GM23248 (cell line): Measurements from ENCODE around the gene GJA3. TPM values are rescaled to one million over a fixed set of nuclear protein-coding genes. Genes with fewer than 3 reads are reported as not detected.

ENCODE experiments used
- DNase-seq: peaks from one replicate; pipeline ENCODE4 v3.0.0-alpha.2; 2015
- H2AFZ ChIP-seq: fragments of 200-600 bp; sonication (generic); 2 replicates; pipeline ENCODE4 v1.6.1; 2016; ENCODE audit warnings: antibody characterized with exemption
- H3F3A ChIP-seq: fragments of 200-600 bp; sonication (generic); 2 replicates; pipeline ENCODE4 v1.6.1; 2016; ENCODE audit warnings: mild to moderate bottlenecking, antibody characterized with exemption, mixed run types; ENCODE audit not compliant: insufficient read depth
- H3K27ac ChIP-seq: fragments of 200-600 bp; sonication (generic); 2 replicates; pipeline ENCODE4 v1.5.1; 2016; ENCODE audit warnings: mild to moderate bottlenecking
- H3K27me3 ChIP-seq: fragments of 200-600 bp; sonication (generic); replicated peaks from 2 replicates; pipeline ENCODE4 v1.6.1; 2016; ENCODE audit warnings: mild to moderate bottlenecking; ENCODE audit not compliant: insufficient read depth
- H3K36me3 ChIP-seq: fragments of 200-600 bp; sonication (generic); 2 replicates; pipeline ENCODE4 v1.6.1; 2016; ENCODE audit warnings: low read depth, mild to moderate bottlenecking
- H3K4me1 ChIP-seq: fragments of 200-600 bp; sonication (generic); 2 replicates; pipeline ENCODE4 v1.6.1; 2016; ENCODE audit warnings: mild to moderate bottlenecking; ENCODE audit not compliant: insufficient read depth
- H3K4me2 ChIP-seq: fragments of 200-600 bp; sonication (generic); one replicate; pipeline ENCODE4 v1.6.1; 2016; ENCODE audit warnings: mild to moderate bottlenecking; ENCODE audit not compliant: unreplicated experiment
- H3K4me3 ChIP-seq: fragments of 200-600 bp; sonication (generic); 2 replicates; pipeline ENCODE4 v1.5.1; 2016; ENCODE audit warnings: mild to moderate bottlenecking
- H3K79me2 ChIP-seq: fragments of 200-600 bp; sonication (generic); 2 replicates; pipeline ENCODE4 v1.6.1; 2016; ENCODE audit warnings: mild to moderate bottlenecking; ENCODE audit not compliant: insufficient read depth
- H3K9ac ChIP-seq: fragments of 200-600 bp; sonication (generic); 2 replicates; pipeline ENCODE4 v1.6.1; 2016; ENCODE audit warnings: mild to moderate bottlenecking
- H3K9me2 ChIP-seq: fragments of 200-600 bp; sonication (generic); 2 replicates; pipeline ENCODE4 v1.6.1; 2016; ENCODE audit warnings: mixed run types, mild to moderate bottlenecking, moderate library complexity; ENCODE audit not compliant: insufficient read depth
- H3K9me3 ChIP-seq: fragments of 200-600 bp; sonication (generic); one replicate; pipeline ENCODE4 v1.6.1; 2017; ENCODE audit warnings: low read depth
- H4K20me1 ChIP-seq: fragments of 200-600 bp; sonication (generic); 2 replicates; pipeline ENCODE4 v1.6.0; 2016; ENCODE audit not compliant: insufficient read depth
- EZH2 ChIP-seq: fragments of 200-600 bp; sonication (generic); IDR thresholded peaks from 2 replicates; pipeline ENCODE4 v1.6.1; 2018; ENCODE audit warnings: antibody characterized with exemption, mild to moderate bottlenecking; ENCODE audit not compliant: insufficient read depth, poor library complexity, severe bottlenecking
- EZH2phosphoT487 ChIP-seq: fragments of 200-600 bp; sonication (generic); IDR thresholded peaks from 2 replicates; pipeline ENCODE4 v1.6.1; 2018; ENCODE audit warnings: antibody characterized with exemption, moderate library complexity, mild to moderate bottlenecking, low read depth; ENCODE audit not compliant: insufficient read depth
- WGBS, 2 experiments: methylation state at CpG; one replicate each; pipeline ENCODE4 v1.1.6; 2015 to 2017; ENCODE audit warnings: low lambda C conversion rate in 2 of 2, low coverage in 1 of 2; ENCODE audit errors: missing lambda C conversion rate in 2 of 2; 5-methylcytosine and 5-hydroxymethylcytosine counted together
- in situ Hi-C: fragments of 300-500 bp; cut with MboI; formaldehyde crosslinking; loops from 2 replicates; pipeline ENCODE4 v1.15.0; 2020
- polyA plus RNA-seq: library from polyadenylated mRNA; unstranded; fragments of >200 nt; fragmentation: Nextera tagmentation; extraction: Ambion mirVana; gene quantifications from 2 replicates; pipeline ENCODE4 v1.2.1, GENCODE V29; 2016
- total RNA-seq: library from RNA; depleted of rRNA; stranded (reverse); fragments of >200 nt; shearing (Covaris generic); gene quantifications from 2 replicates; pipeline ENCODE4 v1.2.3, GENCODE V29; 2014

GJA3 gene
- total and polyA plus RNA-seq, 2 experiments from 2014 or later = 1.9 to 5.5 TPM

- Histone ChIP-seq H3K4me2 (no peak overlapping the region), H3K9me2 (no peaks in the 10 kb centered on the region), H3K9me3 (no peaks in the 10 kb centered on the region), H3F3A (no peaks in the 10 kb centered on the region), H3K79me2 (no peaks in the 10 kb centered on the region), H3K4me3 (no peak overlapping the region), H3K27me3 (no peaks in the 10 kb centered on the region), H3K9ac (no peak overlapping the region), H2AFZ (no peak overlapping the region), H3K27ac (no peak overlapping the region), H3K36me3 (no peaks in the 10 kb centered on the region), H3K4me1 (no peaks in the 10 kb centered on the region), H4K20me1 (no peaks in the 10 kb centered on the region)
- in situ Hi-C loops = no loop called here
- TF ChIP-seq EZH2 = no peak
- no peak for TF ChIP-seq EZH2phosphoT487
- DNase-seq = no peak
- WGBS, 2 experiments = 53 to 58% methylated on average over 9 of the region's 9 CpGs
These were observed 10.3 kb downstream of the GJA3 start for GRCh38 chr13:20150561-20150960.

DNA sequence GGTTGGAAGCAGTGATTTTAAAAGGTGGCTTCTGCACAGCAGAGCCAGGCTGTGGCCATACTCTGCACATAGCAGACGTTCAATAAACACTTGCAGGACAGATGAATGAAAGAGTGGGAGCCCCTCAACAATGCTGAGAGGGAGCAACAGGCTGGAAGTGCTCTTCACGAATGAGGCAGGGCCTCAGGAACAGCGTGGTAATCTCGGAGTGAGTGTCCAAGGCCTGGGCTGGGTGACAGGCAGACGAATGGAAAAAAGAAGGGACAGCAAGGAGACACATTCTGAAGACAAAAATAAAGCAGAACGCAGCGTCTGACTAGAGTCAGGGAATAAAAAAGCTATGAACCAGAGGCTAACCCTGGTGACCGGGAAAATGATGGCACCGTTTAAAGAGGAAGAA, 11.1 kb downstream of the GJA3 start:
- 68 to 73% methylated on average over 9 of the region's 9 CpGs for WGBS, 2 experiments
- no peaks in the 10 kb centered on the region for H3K9me3 ChIP-seq
- DNase-seq = no peak
- H3K9ac ChIP-seq = no peak overlapping the region
- no peak overlapping the region for H3K4me2 ChIP-seq
- no peak overlapping the region for H3K4me3 ChIP-seq
- H3K27ac ChIP-seq = no peak overlapping the region
- no peaks in the 10 kb centered on the region for H3K4me1 ChIP-seq
- no peaks in the 10 kb centered on the region for H3K79me2 ChIP-seq
- no peaks in the 10 kb centered on the region for H3K36me3 ChIP-seq
- in situ Hi-C loops = no loop called here
- no peaks in the 10 kb centered on the region for H4K20me1 ChIP-seq
- no peaks in the 10 kb centered on the region for H3K27me3 ChIP-seq
- H3K9me2 ChIP-seq = no peaks in the 10 kb centered on the region
- TF ChIP-seq EZH2 = no peak
- TF ChIP-seq EZH2phosphoT487 = no peak
- no peak overlapping the region for H2AFZ ChIP-seq
- no peaks in the 10 kb centered on the region for H3F3A ChIP-seq

- no peaks in the 10 kb centered on the region for H3K27me3 ChIP-seq
- H3K4me2 ChIP-seq = no peak overlapping the region
- no peak overlapping the region for H3K9ac ChIP-seq
- in situ Hi-C loops = no loop called here
- TF ChIP-seq EZH2phosphoT487 (no peak), EZH2 (no peak)
- no peak for DNase-seq
- no peak overlapping the region for H2AFZ ChIP-seq
- no peak overlapping the region for H3K4me3 ChIP-seq
- H3K79me2 ChIP-seq = no peaks in the 10 kb centered on the region
- no peaks in the 10 kb centered on the region for H4K20me1 ChIP-seq
- 87 to 88% methylated on average over 14 to 16 of the region's 16 CpGs for WGBS, 2 experiments
- no peaks in the 10 kb centered on the region for H3K4me1 ChIP-seq
- no peaks in the 10 kb centered on the region for H3K36me3 ChIP-seq
- no peaks in the 10 kb centered on the region for H3F3A ChIP-seq
- no peaks in the 10 kb centered on the region for H3K9me2 ChIP-seq
- H3K27ac ChIP-seq = no peak overlapping the region
- H3K9me3 ChIP-seq = no peaks in the 10 kb centered on the region
These were observed 12.2 kb downstream of the GJA3 start for GRCh38 chr13:20148501-20149183.

DNA sequence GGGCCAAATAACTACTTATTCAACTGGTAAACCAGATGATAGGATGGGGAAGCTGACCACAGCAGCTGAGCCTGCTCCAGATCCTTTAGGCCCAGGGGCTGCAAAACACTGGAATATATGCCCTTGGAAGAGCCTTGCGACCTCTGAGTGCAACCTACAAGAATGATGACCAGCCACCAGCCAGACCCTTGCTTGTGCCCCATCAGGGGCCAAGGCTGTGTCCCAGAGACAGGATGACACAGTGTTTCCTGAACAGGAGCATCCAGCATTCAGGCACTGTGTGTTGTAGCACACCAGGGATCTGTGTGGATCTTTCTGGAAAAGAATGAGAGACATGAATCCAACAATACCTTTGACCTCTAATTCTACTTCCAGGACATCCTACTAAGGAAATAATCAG, 14.5 kb downstream of the GJA3 start:
- DNase-seq = no peak
- Histone ChIP-seq H3K4me1 (no peaks in the 10 kb centered on the region), H3K27me3 (peaks cover 10% of the 10 kb centered on the region; the same call in 1 of the 2 replicates), H3K9me2 (no peaks in the 10 kb centered on the region), H3K4me2 (no peak overlapping the region), H4K20me1 (no peaks in the 10 kb centered on the region), H3K9me3 (no peaks in the 10 kb centered on the region), H3K79me2 (no peaks in the 10 kb centered on the region), H3K4me3 (no peak overlapping the region), H3K36me3 (no peaks in the 10 kb centered on the region), H3F3A (no peaks in the 10 kb centered on the region), H2AFZ (no peak overlapping the region), H3K27ac (no peak overlapping the region), H3K9ac (no peak overlapping the region)
- in situ Hi-C loops = no loop called here
- WGBS, 2 experiments = 75 to 76% methylated on average over 1 of the region's 1 CpG
- no peak for TF ChIP-seq EZH2
- no peak for TF ChIP-seq EZH2phosphoT487
